ENCODE measurements around the gene TMPRSS3. TPM values are rescaled to one million over a fixed set of nuclear protein-coding genes. Genes with fewer than 3 reads are reported as not detected.
"Not testable (repeated sequence)": the region's sequence is repeated elsewhere in the genome, so short reads cannot be mapped to it uniquely, and the experiment has no call there.

TMPRSS3 gene
- total RNA-seq, 4 donors from 2014 or later = not detected

GRCh38 chr21:42409366-42409765 is 13.5 kb upstream of the TMPRSS3 start:
- DNase-seq (ENCODE audit: low spot score in 2 of 2) = no peak
- H3K4me3 ChIP-seq = no peak overlapping the region
- H3K4me1 ChIP-seq = no peaks in the 10 kb centered on the region
- 65 to 80% methylated on average over 7 of the region's 7 CpGs for WGBS, 2 donors
- H3K27me3 ChIP-seq = peaks cover 0 to 6% of the 10 kb centered on the region in 2 donors
- H3K27ac ChIP-seq = no peak overlapping the region
- no peaks in the 10 kb centered on the region for H3K9me3 ChIP-seq
- no peaks in the 10 kb centered on the region for H3K36me3 ChIP-seq
- TF ChIP-seq POLR2A (IDR thresholded peaks at IDR 0.05) (no peak), EP300 (IDR thresholded peaks at IDR 0.05) (no peak), CTCF (IDR thresholded peaks at IDR 0.05) (no peak)

GRCh38 chr21:42408718-42409117 is 12.9 kb upstream of the TMPRSS3 start:
- not testable (repeated sequence) for H3K9me3 ChIP-seq; H3K4me1 ChIP-seq; DNase-seq (ENCODE audit: low spot score in 2 of 2); H3K27me3 ChIP-seq; H3K36me3 ChIP-seq; H3K27ac ChIP-seq; H3K4me3 ChIP-seq
- WGBS, 2 donors = 73 to 88% methylated on average over 5 of the region's 5 CpGs

DNA sequence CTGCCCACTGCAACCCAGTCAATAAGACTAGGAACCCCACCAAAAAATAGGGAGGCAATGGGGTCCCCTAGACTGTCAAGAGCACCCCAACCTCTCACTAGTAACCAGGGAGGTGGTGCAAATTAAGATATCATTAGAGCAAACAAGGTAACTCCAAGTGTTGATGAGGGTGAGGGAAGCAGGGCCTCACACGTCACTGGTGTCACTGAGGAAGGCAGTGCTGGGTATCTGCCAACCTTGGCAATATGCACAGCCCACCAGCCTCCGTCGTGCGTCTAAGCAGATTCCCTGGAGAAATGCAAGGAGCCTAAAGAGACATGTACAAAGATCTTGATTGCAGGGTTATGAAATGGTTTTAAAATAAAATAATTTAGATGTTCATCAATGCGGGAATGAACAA is 11.6 kb upstream of the TMPRSS3 start:
- WGBS, 2 donors = 55 to 75% methylated on average over 5 of the region's 5 CpGs
- H3K27me3 ChIP-seq = peaks cover 0 to 6% of the 10 kb centered on the region in 2 donors

GRCh38 chr21:42406866-42407265 is 11.0 kb upstream of the TMPRSS3 start:
- WGBS, 2 donors = 85 to 90% methylated on average over 7 of the region's 7 CpGs
- H3K27me3 ChIP-seq = peaks cover 0 to 6% of the 10 kb centered on the region in 2 donors
- TF ChIP-seq CTCF (IDR thresholded peaks at IDR 0.05) (no peak), EP300 (IDR thresholded peaks at IDR 0.05) (no peak), POLR2A (IDR thresholded peaks at IDR 0.05) (no peak)
- peaks cover 0 to 3% (median 0%) of the 10 kb centered on the region in 4 donors for H3K9me3 ChIP-seq
- no peaks in the 10 kb centered on the region for H3K4me1 ChIP-seq
- no peak overlapping the region for H3K4me3 ChIP-seq
- peak overlapping the region in 1 of 4 donors; percentile 26 for H3K27ac ChIP-seq
- no peak for DNase-seq (ENCODE audit: low spot score in 2 of 2)
- no peaks in the 10 kb centered on the region for H3K36me3 ChIP-seq

More for the DNA sequence above, 11.6 kb upstream of the TMPRSS3 start:
- no peak for DNase-seq (ENCODE audit: low spot score in 2 of 2)
- Histone ChIP-seq H3K4me3 (no peak overlapping the region), H3K9me3 (no peaks in the 10 kb centered on the region), H3K27ac (no peak overlapping the region), H3K4me1 (no peaks in the 10 kb centered on the region), H3K36me3 (no peaks in the 10 kb centered on the region)
- TF ChIP-seq POLR2A (IDR thresholded peaks at IDR 0.05) (no peak), EP300 (IDR thresholded peaks at IDR 0.05) (no peak), CTCF (IDR thresholded peaks at IDR 0.05) (no peak)

DNA sequence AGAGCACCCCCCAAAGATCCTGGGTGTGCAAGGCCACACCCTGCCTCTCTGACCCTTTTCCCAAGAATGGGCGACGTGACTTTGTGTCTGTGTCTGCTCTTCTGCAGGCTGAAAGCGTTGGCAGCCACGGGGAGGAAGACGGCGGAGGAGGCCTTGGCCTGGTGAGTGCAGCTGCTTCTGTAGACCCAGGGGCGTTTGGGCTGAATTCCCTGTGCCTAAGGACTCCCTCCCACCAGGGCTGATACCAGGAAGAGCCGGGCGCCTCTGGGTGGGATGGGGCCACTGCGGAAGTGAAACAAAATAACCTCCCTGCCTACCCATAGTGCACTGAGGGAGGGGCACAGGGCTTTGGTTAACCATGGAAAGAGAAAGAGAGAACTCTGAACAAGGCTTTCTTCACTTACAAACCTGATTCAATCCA is 10.4 kb upstream of the TMPRSS3 start:
- 74 to 90% methylated on average over 10 of the region's 10 CpGs for WGBS, 2 donors
- DNase-seq (ENCODE audit: low spot score in 2 of 2) = no peak
- Histone ChIP-seq H3K4me1 (no peaks in the 10 kb centered on the region), H3K4me3 (peak overlapping the region in 1 of 4 donors; percentile 9), H3K36me3 (no peaks in the 10 kb centered on the region), H3K9me3 (peaks cover 0 to 10% (median 0%) of the 10 kb centered on the region in 4 donors), H3K27me3 (peaks cover 0 to 3% of the 10 kb centered on the region in 2 donors), H3K27ac (no peak overlapping the region)
- TF ChIP-seq POLR2A (IDR thresholded peaks at IDR 0.05) (no peak), EP300 (IDR thresholded peaks at IDR 0.05) (no peak), CTCF (IDR thresholded peaks at IDR 0.05) (no peak)
